Medulla oblongata (tissue), 1 donor: Measurements from ENCODE around the gene EML4.
"Not testable (repeated sequence)": the region's sequence is repeated elsewhere in the genome, so short reads cannot be mapped to it uniquely, and the experiment has no call there.

Experiments
- DNase-seq: peaks from one replicate; pipeline ENCODE4 v3.0.0-alpha.2; 2015; ENCODE audit errors: extremely low spot score

EML4 gene

GRCh38 chr2:42172566-42172965, 3.4 kb downstream of the EML4 start:
- no peak for DNase-seq

GRCh38 chr2:42173467-42173866, 4.3 kb downstream of the EML4 start:
- DNase-seq, result not testable (repeated sequence)

DNA sequence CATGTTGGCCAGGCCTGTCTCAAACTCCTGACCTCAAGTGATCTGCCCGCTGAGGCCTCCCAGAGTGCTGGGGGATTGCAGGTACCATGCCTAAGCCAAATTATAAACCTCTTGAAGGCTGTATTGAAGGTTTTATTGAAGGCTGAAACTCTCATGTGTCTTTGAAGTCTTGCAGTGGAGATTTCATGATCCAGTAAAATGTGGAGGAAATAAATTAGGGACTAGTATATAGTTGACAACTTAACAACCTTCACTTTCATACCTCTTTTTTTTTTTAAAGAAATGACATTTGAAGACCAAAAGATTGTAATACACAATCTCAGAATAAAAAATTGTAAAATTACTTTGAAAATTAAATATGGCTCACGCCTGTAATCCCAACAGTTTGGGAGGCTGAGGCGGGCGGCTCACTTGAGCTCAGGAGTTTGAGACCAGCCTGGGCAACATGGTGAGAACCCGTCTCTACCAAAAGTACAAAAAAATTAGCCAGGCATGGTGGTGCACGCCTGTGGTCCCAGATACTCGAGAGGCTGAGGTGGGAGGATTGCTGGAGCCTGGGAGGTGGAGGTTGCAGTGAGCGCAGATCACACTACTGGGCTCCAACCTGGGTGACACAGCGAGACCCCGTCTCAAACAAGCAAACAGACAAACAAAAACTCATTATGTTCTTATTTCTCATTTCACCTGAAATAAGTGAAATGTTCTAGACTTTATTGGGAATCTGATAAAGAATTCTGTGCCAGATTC, 8.0 kb downstream of the EML4 start:
- DNase-seq, result no peak

DNA sequence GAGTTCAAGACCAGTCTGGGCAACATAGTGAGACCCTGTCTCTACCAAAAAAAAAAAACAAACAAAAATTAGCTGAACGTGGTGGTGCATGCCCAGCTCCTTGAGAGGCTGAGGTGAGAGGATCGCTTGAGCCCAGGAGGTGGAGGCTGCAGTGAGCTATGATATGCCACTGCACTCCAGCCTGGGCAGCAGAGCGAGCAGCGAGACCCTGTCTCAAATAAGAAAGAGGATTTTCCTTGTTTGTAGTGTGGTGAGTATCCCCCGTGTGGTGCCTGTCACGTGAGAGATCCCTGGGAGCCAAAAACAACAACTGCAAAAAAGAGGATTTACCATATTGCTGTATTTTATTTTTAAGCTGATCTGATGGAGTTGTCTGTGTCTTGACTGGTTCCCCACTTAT, 9.2 kb downstream of the EML4 start:
- DNase-seq, result no peak

- DNase-seq, result no peak
Measured at GRCh38 chr2:42180300-42180699, 11.1 kb downstream of the EML4 start.

- no peak for DNase-seq
Measured at GRCh38 chr2:42182654-42183308, 13.6 kb downstream of the EML4 start.

GRCh38 chr2:42183775-42184174, 14.6 kb downstream of the EML4 start:
- DNase-seq, result no peak

DNA sequence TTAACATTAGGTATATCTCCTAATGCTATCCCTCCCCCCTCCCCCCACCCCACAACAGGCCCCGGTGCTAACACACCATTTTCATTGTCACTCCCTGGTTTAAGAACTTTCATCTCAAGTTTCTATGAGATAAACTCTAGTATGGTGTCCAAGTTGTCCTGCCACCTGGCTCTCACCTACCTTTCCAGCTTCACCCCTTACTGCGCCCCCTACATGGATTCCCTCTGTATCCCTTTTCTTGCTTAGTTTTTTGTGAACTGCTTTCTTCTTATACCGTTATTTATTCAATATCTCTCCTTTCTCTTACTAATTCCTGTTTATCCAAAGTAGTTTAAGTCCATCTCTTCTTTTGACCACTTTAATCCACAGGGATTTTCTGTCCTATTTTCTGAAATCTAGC, 15.2 kb downstream of the EML4 start:
- DNase-seq, result no peak

DNA sequence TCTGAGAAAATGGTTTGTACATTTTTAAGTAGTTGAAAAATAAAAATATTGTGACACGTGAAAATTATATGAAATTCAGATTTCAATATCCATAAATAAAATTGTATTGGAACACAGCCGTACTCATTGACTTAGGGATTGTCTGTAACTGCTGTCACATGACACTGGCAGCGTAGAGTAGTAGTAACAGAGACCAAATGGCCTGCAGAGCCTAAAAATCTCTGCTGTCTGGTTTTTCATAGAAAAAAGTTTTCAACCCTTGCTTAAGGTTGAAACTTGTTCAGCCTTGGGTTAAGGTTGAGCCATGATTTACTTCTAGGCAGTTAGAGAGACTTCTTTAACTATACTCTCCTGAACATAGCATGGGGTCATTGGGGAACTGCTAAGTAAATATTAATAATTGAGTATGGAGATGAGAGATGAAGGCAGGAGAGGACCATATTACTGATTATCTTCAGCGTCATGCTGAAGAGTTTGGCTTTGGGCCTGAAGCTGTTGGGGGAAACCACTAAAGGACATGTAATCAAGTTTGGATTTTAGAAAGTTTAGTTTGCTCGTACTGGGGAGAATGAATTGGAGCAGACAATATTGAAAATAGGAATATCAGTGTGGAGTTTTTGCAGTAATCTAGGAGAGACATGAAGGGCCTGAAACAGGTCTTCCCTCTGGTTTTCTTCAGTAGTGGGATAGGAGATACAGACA, 16.2 kb downstream of the EML4 start:
- no peak for DNase-seq

DNA sequence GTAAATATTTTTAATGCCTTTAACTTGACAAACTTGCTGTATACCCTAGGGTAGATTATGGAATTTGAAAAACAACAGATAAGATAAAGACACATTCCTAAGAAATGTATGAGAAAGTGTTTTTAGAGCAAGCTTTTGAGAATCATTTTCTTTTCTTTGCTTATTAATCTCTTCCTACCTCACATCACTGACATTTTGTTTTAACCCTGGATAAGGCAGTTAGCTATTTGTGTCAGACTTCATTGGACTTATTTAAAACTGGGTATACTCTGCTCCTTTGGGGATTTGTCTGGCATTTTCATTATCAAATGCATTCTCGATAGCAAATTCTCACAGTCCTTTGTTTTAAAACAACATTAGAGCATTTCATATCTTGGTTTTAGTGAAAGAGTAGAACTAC, 17.2 kb downstream of the EML4 start:
- no peak for DNase-seq

- DNase-seq, result no peak
Measured at GRCh38 chr2:42186945-42187632, 17.9 kb downstream of the EML4 start.

- no peak for DNase-seq
Measured at GRCh38 chr2:42187886-42188285, 18.7 kb downstream of the EML4 start.

DNA sequence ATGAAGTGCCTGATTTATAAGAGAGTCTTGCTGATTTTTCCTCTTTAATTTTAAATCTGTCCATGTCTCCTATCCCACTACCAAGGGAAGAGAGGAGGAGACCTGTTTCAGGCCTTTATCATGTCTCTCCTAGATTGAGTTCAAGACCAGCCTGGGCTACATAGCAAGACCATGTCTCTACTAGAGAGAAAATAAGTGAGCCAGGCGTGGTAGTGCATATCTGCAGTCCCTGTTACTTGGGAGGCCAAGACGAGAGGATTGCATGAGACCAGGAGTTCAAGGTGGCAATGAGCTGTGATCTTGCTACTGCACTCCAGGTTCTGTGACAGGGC, 20.0 kb downstream of the EML4 start:
- no peak for DNase-seq

DNA sequence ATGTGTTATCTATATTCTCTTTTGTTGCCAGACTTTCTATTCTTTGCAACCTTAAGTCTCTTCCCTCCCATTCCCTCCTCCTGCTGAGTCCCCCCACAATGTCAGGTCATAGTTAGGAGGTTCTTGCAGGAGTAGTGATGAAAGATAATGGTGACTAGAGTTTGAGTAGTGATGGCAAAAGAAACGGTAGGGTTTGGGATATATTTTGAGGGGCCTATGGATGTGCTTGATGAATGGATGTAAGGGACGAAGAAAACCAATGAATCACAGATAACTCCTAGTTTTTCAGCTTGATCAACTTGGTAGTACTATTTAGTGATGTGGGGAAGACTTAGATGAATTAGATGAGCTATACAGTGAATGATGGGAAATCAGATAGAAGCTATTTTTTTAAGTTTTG, 21.0 kb downstream of the EML4 start:
- DNase-seq, result no peak

DNA sequence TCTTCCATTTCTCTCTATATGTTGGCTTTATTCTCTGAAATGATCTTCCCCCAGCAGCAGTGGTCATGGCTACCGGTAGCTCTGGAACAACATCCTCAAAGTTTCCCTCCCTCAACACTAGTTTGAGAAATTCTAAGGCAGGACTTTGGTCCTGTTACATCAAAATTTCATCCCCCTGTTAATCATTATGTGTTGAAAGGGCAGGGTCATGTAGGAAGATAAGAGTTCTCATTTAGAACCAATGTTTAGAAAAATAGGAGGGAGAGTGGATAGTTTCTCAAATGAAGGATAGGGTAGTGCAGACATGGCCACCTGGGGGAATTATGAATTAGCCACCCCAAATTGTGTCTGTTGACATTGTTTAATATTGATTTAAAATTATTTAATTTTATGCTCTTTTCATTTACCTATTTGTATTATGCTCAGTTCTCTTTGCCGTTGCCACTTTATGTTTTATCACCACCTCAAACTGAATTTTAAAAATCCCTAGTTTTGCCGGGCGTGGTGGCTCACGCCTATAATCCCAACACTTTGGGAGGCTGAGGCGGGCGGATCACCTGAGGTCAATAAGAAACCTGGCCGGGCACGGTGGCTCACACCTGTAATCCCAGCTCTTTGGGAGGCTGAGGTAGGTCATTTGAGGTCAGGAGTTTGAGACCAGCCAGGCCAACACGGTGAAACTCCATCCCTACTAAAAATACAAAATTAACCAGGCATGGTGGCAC, 22.3 kb downstream of the EML4 start:
- no peak for DNase-seq

GRCh38 chr2:42192010-42192373, 22.8 kb downstream of the EML4 start:
- no peak for DNase-seq

DNA sequence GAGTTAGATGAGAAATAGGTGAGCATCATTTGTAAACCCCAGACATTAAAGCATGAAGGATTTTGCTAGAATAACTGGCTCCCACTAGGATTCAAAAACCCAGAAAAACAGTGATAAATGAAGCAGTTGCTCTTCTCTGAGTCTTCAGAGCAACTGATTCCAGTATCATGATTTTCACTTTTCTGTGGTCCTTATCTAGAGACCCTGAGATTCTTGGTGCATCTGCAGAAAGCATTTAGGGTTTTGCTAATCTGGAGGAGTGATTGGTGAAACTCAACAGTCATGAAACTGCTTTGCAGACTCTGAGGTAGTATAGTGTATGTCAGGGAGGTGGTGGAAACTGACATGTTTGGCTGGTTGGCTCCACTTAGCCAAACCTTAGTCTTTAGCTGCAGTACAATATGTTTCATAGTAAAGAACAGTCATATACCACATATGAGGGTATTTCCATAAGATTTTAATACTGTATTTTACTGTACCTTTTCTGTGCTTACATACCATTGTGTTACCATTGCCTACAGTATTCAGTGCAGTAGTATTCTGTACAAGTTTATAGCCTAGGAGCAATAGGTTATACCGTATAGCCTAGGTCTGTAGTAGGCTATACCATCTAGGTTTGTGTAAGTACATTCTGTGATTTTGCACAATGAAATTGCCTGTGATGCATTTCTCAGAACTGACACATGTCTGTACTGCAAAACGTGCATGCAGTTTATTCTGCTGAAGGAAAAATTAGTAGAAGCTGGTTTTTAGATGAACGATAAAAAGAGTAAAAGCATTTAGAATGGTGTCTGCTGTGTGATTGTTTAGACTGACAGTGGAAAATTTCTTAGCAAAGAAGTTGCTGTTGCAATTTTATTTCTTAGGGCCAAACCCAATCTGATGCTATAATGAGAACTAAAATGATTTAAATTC, 23.8 kb downstream of the EML4 start:
- no peak for DNase-seq

DNA sequence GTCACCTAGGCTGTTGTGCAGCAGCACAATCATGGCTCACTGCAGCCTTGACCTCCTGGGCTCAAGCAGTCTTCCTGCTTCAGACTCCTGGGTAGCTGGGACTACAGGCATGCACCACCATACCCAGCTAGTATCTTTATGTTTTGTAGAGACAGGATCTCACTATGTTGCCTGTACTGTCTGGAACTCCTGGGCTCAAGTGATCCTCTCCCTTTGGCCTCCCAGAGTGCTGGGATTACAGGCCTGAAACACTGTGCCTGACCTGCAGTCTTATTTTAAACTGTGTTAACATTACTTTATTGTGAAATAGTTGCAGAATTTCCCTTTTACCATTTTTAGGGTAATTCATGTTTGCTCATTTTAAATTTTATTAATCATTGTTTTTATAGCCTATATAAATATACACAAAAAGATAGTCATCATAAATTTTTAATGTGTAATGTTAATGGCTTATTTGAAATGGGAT, 24.6 kb downstream of the EML4 start:
- no peak for DNase-seq

GRCh38 chr2:42194428-42194827, 25.3 kb downstream of the EML4 start:
- DNase-seq, result no peak

- no peak for DNase-seq
Measured at GRCh38 chr2:42195559-42195958, 26.4 kb downstream of the EML4 start.

DNA sequence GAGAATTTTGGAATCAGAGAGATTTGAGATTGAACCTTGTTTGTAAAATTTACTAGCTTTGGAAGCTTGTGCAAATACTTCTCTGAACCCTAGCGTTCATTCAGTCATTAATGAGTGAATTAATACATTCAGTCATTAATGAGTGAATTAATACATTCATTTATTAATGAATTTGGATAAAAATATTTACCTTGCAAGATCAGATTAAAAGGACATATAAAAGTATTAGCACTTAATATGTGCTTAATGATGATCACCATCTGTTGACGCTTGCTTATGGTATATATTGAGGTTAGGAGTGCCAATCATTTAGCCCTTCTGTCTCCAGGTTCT, 26.9 kb downstream of the EML4 start:
- DNase-seq, result no peak
